Fibroblast of lung (primary cell): Measurements from ENCODE around the gene TMA7B. TPM values are rescaled to one million over a fixed set of nuclear protein-coding genes. Genes with fewer than 3 reads are reported as not detected.
A peak's percentile ranks its signal among the peaks of the same experiment; 100 is the strongest.

ENCODE experiments used
- DNase-seq, 2 donors: peaks; one replicate each; pipeline versions ENCODE4 v3.0.0 to v3.0.0-alpha.2; 2010; ENCODE audit warnings: low read depth in 2 of 2
- H2AFZ ChIP-seq: 2 replicates; pipeline ENCODE4 v1.5.1; 2012; ENCODE audit warnings: low read length, control low read depth, inconsistent platforms
- H3K27ac ChIP-seq: 2 replicates; pipeline ENCODE4 v1.5.1; 2011; ENCODE audit warnings: low read length, control low read depth; ENCODE audit not compliant: insufficient read depth
- H3K27me3 ChIP-seq: 2 replicates; pipeline ENCODE4 v1.5.1; 2011; ENCODE audit warnings: mild to moderate bottlenecking, low read length; ENCODE audit not compliant: control insufficient read depth, insufficient read depth
- H3K36me3 ChIP-seq: 2 replicates; pipeline ENCODE4 v1.5.1; 2011; ENCODE audit warnings: low read length; ENCODE audit not compliant: control insufficient read depth, insufficient read depth
- H3K4me1 ChIP-seq: 2 replicates; pipeline ENCODE4 v1.5.1; 2011; ENCODE audit warnings: low read length; ENCODE audit not compliant: control insufficient read depth, insufficient read depth; ENCODE audit errors: extremely low read depth
- H3K4me2 ChIP-seq: 2 replicates; pipeline ENCODE4 v1.5.1; 2011; ENCODE audit warnings: low read length, control low read depth; ENCODE audit not compliant: insufficient read depth; ENCODE audit errors: extremely low read depth
- H3K4me3 ChIP-seq, 4 experiments: fragments of 200-600 bp in 1 of 4; sonication (generic) in 1 of 4; replicated peaks in 1 of 4; 2 replicates each; pipeline ENCODE4 v1.5.1; 2011 to 2016; ENCODE audit warnings: low read length in 4 of 4, low read depth in 3 of 4, mild to moderate bottlenecking in 3 of 4, control low read depth in 2 of 4, inconsistent platforms in 1 of 4, mixed read lengths in 1 of 4; ENCODE audit not compliant: insufficient read depth in 1 of 4; ENCODE audit errors: control extremely low read depth in 1 of 4
- H3K79me2 ChIP-seq: 2 replicates; pipeline ENCODE4 v1.5.1; 2012; ENCODE audit warnings: mild to moderate bottlenecking, low read length, inconsistent platforms; ENCODE audit not compliant: control insufficient read depth, insufficient read depth
- H3K9ac ChIP-seq: 2 replicates; pipeline ENCODE4 v1.5.1; 2011; ENCODE audit warnings: mild to moderate bottlenecking, low read length, control low read depth; ENCODE audit not compliant: insufficient read depth
- H3K9me3 ChIP-seq: 2 replicates; pipeline ENCODE4 v1.5.1; 2012; ENCODE audit warnings: low read depth, low read length; ENCODE audit not compliant: control insufficient read depth, insufficient read depth
- H4K20me1 ChIP-seq: 2 replicates; pipeline ENCODE4 v1.5.1; 2011; ENCODE audit warnings: low read length; ENCODE audit not compliant: control insufficient read depth, insufficient read depth; ENCODE audit errors: extremely low read depth
- EZH2 ChIP-seq: IDR thresholded peaks from 2 replicates; pipeline ENCODE4 v1.5.1; 2012; ENCODE audit warnings: low read length, control low read depth, mild to moderate bottlenecking; ENCODE audit errors: missing control alignments
- polyA minus RNA-seq: library from RNA; depleted of rRNA, polyadenylated mRNA; stranded (reverse); fragments of >200 nt; gene quantifications from 2 replicates; pipeline ENCODE4 v1.2.3, GENCODE V29; 2011; ENCODE audit warnings: low replicate concordance
- polyA plus RNA-seq, 2 donors: library from polyadenylated mRNA; depleted of rRNA in 1 of 2; stranded (reverse) in 1 of 2; unstranded in 1 of 2; fragments of >200 nt; gene quantifications; 2 replicates each; pipeline ENCODE4 v1.2.1, GENCODE V29; 2011 to 2012; ENCODE audit warnings: missing spikeins in 1 of 2
- total RNA-seq: library from RNA; depleted of rRNA; stranded (reverse); fragments of >200 nt; gene quantifications from 2 replicates; pipeline ENCODE4 v1.2.1, GENCODE V29; 2014
- TF ChIP-seq, protein P1 (sequence below), 2 donors: IDR thresholded peaks in 1 of 2; conservative IDR thresholded peaks in 1 of 2; 1 replicate in 1 of 2; 2 replicates in 1 of 2; pipeline ENCODE4 v1.5.1; 2011 to 2012; ENCODE audit warnings: low read length in 2 of 2, control low read depth in 1 of 2, inconsistent platforms in 1 of 2, low read depth in 1 of 2, mild to moderate bottlenecking in 1 of 2

The TMA7B gene
- not detected in 2 replicates for total RNA-seq
- polyA plus RNA-seq = not detected in 2 replicates
- polyA plus RNA-seq (2012) = not detected in 2 replicates
- polyA minus RNA-seq = not detected in 2 replicates

GRCh38 chr22:39959640-39960447 is at the start of gene TMA7B:
Gene TMA7B, plus strand, starts transcription at chr22:39960397. Its CDS starts 3,978 bp downstream, at chr22:39964375.
- DNase-seq = peak; percentile 52 to 74
- H3K4me2 ChIP-seq = no peak within 1 kb of the TSS
- H3K36me3 ChIP-seq = no peaks in the 10 kb centered on the region
- H3K27me3 ChIP-seq = no peaks in the 10 kb centered on the region
- no peak within 1 kb of the TSS for H3K9ac ChIP-seq
- H4K20me1 ChIP-seq = no peaks in the 10 kb centered on the region
- H3K9me3 ChIP-seq = no peaks in the 10 kb centered on the region
- peak within 1 kb of the TSS; percentile 6 for H3K27ac ChIP-seq
- TF ChIP-seq EZH2 = no peak
- TF ChIP-seq, protein P1, sequence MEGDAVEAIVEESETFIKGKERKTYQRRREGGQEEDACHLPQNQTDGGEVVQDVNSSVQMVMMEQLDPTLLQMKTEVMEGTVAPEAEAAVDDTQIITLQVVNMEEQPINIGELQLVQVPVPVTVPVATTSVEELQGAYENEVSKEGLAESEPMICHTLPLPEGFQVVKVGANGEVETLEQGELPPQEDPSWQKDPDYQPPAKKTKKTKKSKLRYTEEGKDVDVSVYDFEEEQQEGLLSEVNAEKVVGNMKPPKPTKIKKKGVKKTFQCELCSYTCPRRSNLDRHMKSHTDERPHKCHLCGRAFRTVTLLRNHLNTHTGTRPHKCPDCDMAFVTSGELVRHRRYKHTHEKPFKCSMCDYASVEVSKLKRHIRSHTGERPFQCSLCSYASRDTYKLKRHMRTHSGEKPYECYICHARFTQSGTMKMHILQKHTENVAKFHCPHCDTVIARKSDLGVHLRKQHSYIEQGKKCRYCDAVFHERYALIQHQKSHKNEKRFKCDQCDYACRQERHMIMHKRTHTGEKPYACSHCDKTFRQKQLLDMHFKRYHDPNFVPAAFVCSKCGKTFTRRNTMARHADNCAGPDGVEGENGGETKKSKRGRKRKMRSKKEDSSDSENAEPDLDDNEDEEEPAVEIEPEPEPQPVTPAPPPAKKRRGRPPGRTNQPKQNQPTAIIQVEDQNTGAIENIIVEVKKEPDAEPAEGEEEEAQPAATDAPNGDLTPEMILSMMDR (conservative IDR thresholded peaks at IDR 0.05 in 1 of 2, IDR thresholded peaks at IDR 0.05 in 1 of 2; ENCODE audit: low read depth in 1 of 2, low read length in 2 of 2) = peak; percentile 12 to 48
- H3K79me2 ChIP-seq = no peaks in the 10 kb centered on the region
- H3K4me3 ChIP-seq = no peak within 1 kb of the TSS
- peak within 1 kb of the TSS; percentile 4 for H2AFZ ChIP-seq
- H3K4me1 ChIP-seq = peaks cover 6% of the 10 kb centered on the region

- Histone ChIP-seq H3K27me3 (no peaks in the 10 kb centered on the region), H3K27ac (no peak overlapping the region), H3K4me1 (no peaks in the 10 kb centered on the region), H3K36me3 (no peaks in the 10 kb centered on the region), H3K79me2 (no peaks in the 10 kb centered on the region), H3K4me2 (no peak overlapping the region), H4K20me1 (no peaks in the 10 kb centered on the region), H3K4me3 (no peak overlapping the region), H3K9me3 (no peaks in the 10 kb centered on the region), H2AFZ (no peak overlapping the region), H3K9ac (no peak overlapping the region)
- DNase-seq = no peak
- TF ChIP-seq EZH2 = no peak
- TF ChIP-seq, protein P1 (conservative IDR thresholded peaks at IDR 0.05 in 1 of 2, IDR thresholded peaks at IDR 0.05 in 1 of 2; ENCODE audit: low read depth in 1 of 2, low read length in 2 of 2) = no peak
Observed at GRCh38 chr22:39910876-39911613, 49.2 kb upstream of the TMA7B start.

DNA sequence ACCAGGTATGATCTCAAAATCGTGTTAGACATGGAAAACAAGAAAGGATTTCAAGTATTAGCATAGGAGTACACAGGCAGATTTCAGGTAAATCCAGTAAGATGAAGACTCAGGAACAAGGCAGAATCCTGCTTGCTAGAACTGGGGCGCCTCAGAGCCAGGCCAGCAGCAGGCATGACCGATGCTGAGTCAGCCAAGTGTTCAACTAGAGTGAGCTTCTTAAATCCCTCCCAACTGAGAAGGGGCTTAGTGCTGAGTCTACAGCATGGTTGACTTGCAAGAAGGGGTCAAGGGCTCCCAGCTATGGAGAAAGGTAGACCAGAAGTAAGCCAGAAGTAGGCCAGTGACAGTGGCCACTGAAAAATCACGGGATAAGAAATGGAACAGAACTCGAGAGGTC is 46.9 kb upstream of the TMA7B start:
- Histone ChIP-seq H3K4me2 (no peak overlapping the region), H2AFZ (no peak overlapping the region), H3K79me2 (no peaks in the 10 kb centered on the region), H3K9me3 (no peaks in the 10 kb centered on the region), H4K20me1 (no peaks in the 10 kb centered on the region), H3K27me3 (no peaks in the 10 kb centered on the region), H3K36me3 (no peaks in the 10 kb centered on the region), H3K9ac (no peak overlapping the region), H3K4me1 (no peaks in the 10 kb centered on the region), H3K4me3 (no peak overlapping the region), H3K27ac (no peak overlapping the region)
- TF ChIP-seq, protein P1 (conservative IDR thresholded peaks at IDR 0.05 in 1 of 2, IDR thresholded peaks at IDR 0.05 in 1 of 2; ENCODE audit: low read depth in 1 of 2, low read length in 2 of 2) = no peak
- no peak for TF ChIP-seq EZH2
- DNase-seq = no peak
